Natural killer cell (primary cell): ENCODE measurements around the gene OR2H1. TPM values are rescaled to one million over a fixed set of nuclear protein-coding genes. Genes with fewer than 3 reads are reported as not detected.

ENCODE experiments used
- ATAC-seq, 3 donors: fragments of 150-1000 bp in 2 of 3; fragments of 200-7000 bp in 1 of 3; cut with Tn5 transposase; 1 replicate in 1 of 3; 2 replicates in 2 of 3; pipeline ENCODE4 v1.10.0; 2021; ENCODE audit warnings: mild to moderate bottlenecking in 2 of 3, moderate library complexity in 2 of 3
- DNase-seq, 2 donors: peaks; one replicate each; pipeline versions ENCODE4 v3.0.0 to v3.0.0-alpha.2; 2013 to 2021; ENCODE audit warnings: mixed read lengths in 1 of 2
- H3K27ac ChIP-seq: one replicate; pipeline ENCODE4 v1.5.1; 2013; ENCODE audit warnings: mild to moderate bottlenecking, low read length
- H3K27me3 ChIP-seq: one replicate; pipeline ENCODE4 v1.6.1; 2013; ENCODE audit warnings: low read length; ENCODE audit not compliant: control insufficient read depth, insufficient read depth
- H3K36me3 ChIP-seq: one replicate; pipeline ENCODE4 v1.6.1; 2013; ENCODE audit warnings: low read length; ENCODE audit not compliant: control insufficient read depth, insufficient read depth
- H3K4me1 ChIP-seq: one replicate; pipeline ENCODE4 v1.6.1; 2013; ENCODE audit warnings: low read length; ENCODE audit not compliant: control insufficient read depth, insufficient read depth
- H3K4me3 ChIP-seq: one replicate; pipeline ENCODE4 v1.5.1; 2013; ENCODE audit warnings: low read length
- H3K9me3 ChIP-seq: one replicate; pipeline ENCODE4 v1.6.1; 2013; ENCODE audit warnings: low read length; ENCODE audit not compliant: control insufficient read depth, insufficient read depth
- H3K27ac Mint-ChIP-seq, 2 donors: one replicate each; pipeline ENCODE4 v1.8.0; 2022; ENCODE audit warnings: mild to moderate bottlenecking in 2 of 2, mixed read lengths in 2 of 2, moderate library complexity in 1 of 2
- H3K27me3 Mint-ChIP-seq, 2 donors: one replicate each; pipeline ENCODE4 v1.8.0; 2022; ENCODE audit warnings: low read depth in 2 of 2, mixed read lengths in 2 of 2
- H3K36me3 Mint-ChIP-seq: one replicate; pipeline ENCODE4 v1.8.0; 2022; ENCODE audit warnings: mixed read lengths
- H3K4me1 Mint-ChIP-seq, 2 donors: one replicate each; pipeline ENCODE4 v1.8.0; 2022; ENCODE audit warnings: mixed read lengths in 2 of 2
- H3K4me3 Mint-ChIP-seq: one replicate; pipeline ENCODE4 v1.8.0; 2022; ENCODE audit warnings: mild to moderate bottlenecking, moderate library complexity, mixed read lengths
- H3K9me3 Mint-ChIP-seq, 2 donors: one replicate each; pipeline ENCODE4 v1.8.0; 2022; ENCODE audit warnings: mixed read lengths in 2 of 2
- WGBS: methylation state at CpG from one replicate; pipeline ENCODE4 v1.1.7; 2013; ENCODE audit warnings: missing lambda C conversion rate; ENCODE audit not compliant: insufficient coverage; 5-methylcytosine and 5-hydroxymethylcytosine counted together
- intact Hi-C: fragments of 100-400 bp; cut with micrococcal nuclease; formaldehyde crosslinking; loops from one replicate; pipeline ENCODE4 v1.14.2; 2022
- total RNA-seq, 4 donors: library from RNA; stranded (reverse); fragments of 120-200 nt in 1 of 4; gene quantifications; one replicate each; pipeline versions ENCODE4 v1.2.3 to v1.2.4, GENCODE V29; 2013 to 2022
- TF ChIP-seq, protein P1 (sequence below): fragments of 200-600 bp; IDR thresholded peaks from one replicate; pipeline ENCODE4 v1.8.0; 2022; ENCODE audit warnings: antibody characterized with exemption

Gene OR2H1
- total RNA-seq, 3 donors from 2014 or later (not counting 1 experiment from before 2014, with no cell fraction given), result not detected

DNA sequence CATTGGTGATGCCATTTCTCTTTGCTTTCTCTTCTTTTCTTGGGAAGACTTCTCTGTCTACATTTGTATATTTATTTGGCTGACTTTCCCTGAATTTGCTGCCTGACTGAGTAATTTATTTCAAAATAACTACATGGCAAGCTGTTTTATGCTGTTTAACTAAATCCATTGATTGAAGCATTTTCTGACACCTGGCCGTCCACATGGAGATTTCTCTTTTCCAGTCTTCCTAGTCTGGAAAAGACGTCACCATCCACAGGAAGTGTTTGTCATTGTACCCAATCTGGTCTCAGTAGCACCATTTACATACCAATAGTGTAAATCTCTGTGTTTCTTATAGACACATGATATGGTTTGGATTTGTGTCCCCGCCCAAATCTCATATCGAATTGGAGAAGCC lies 40.0 kb downstream of the OR2H1 start:
- Mint-ChIP-seq H3K27ac (no peak overlapping the region), H3K4me1 (no peaks in the 10 kb centered on the region), H3K4me3 (no peak overlapping the region), H3K36me3 (no peaks in the 10 kb centered on the region), H3K27me3 (peaks cover 5 to 37% of the 10 kb centered on the region in 2 donors), H3K9me3 (no peaks in the 10 kb centered on the region)
- ATAC-seq (no peak), DNase-seq (no peak)
- H3K9me3 ChIP-seq, result no peaks in the 10 kb centered on the region
- 83% methylated on average over 3 of the region's 4 CpGs for WGBS
- intact Hi-C loops, result no loop called here
- no peak overlapping the region for H3K27ac ChIP-seq
- H3K4me1 ChIP-seq, result no peaks in the 10 kb centered on the region
- TF ChIP-seq, protein P1, sequence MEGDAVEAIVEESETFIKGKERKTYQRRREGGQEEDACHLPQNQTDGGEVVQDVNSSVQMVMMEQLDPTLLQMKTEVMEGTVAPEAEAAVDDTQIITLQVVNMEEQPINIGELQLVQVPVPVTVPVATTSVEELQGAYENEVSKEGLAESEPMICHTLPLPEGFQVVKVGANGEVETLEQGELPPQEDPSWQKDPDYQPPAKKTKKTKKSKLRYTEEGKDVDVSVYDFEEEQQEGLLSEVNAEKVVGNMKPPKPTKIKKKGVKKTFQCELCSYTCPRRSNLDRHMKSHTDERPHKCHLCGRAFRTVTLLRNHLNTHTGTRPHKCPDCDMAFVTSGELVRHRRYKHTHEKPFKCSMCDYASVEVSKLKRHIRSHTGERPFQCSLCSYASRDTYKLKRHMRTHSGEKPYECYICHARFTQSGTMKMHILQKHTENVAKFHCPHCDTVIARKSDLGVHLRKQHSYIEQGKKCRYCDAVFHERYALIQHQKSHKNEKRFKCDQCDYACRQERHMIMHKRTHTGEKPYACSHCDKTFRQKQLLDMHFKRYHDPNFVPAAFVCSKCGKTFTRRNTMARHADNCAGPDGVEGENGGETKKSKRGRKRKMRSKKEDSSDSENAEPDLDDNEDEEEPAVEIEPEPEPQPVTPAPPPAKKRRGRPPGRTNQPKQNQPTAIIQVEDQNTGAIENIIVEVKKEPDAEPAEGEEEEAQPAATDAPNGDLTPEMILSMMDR, result no peak
- H3K4me3 ChIP-seq, result no peak overlapping the region
- no peaks in the 10 kb centered on the region for H3K36me3 ChIP-seq
- H3K27me3 ChIP-seq, result no peaks in the 10 kb centered on the region

DNA sequence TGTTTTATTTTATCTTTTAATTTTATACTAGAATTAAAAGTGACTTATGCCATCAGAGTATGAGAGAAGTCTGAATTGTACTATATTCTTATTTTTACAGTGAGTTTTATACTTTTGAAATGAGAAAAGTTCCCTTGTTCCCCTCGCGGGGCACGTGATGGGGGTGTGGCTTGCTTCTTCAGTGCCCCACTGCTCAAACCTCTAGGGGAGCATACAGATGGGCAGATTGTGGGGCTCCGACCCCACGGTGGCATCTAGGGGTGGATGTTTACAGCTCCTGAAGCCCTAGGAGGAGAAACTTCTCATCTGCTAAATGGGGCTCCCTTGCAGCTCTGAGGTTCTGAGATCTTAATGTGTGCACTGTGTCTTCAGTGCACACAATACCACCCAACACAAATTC lies 42.7 kb downstream of the OR2H1 start:
- Mint-ChIP-seq H3K4me3 (no peak overlapping the region), H3K9me3 (no peaks in the 10 kb centered on the region), H3K27ac (no peak overlapping the region), H3K36me3 (no peaks in the 10 kb centered on the region), H3K4me1 (no peaks in the 10 kb centered on the region), H3K27me3 (peaks cover 9 to 36% of the 10 kb centered on the region in 2 donors)
- intact Hi-C loops, result no loop called here
- DNase-seq, result no peak
- Histone ChIP-seq H3K4me3 (no peak overlapping the region), H3K36me3 (no peaks in the 10 kb centered on the region), H3K4me1 (no peaks in the 10 kb centered on the region), H3K9me3 (no peaks in the 10 kb centered on the region), H3K27ac (no peak overlapping the region), H3K27me3 (no peaks in the 10 kb centered on the region)
- WGBS, result 78% methylated on average over 5 of the region's 5 CpGs
- ATAC-seq, result no peak
- TF ChIP-seq, protein P1, result no peak

DNA sequence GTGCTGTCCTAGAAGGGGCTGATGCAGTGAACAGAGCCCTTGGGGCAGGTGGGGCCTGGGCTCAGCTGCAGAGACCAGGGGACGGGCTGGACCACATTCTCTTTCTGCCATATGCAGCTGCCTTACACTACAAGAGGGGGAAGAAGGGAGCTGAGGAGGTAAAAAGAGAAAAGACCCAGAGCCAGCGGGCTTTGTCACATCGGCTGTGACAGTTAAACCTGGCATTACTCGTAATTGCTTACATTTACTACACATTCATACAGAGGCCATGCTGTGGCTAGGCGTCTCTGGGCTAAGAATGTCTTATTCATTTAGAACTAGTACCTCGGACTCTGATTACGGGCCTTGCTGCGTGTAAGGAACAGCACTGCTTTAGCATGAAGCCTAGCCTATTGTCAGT lies 43.6 kb downstream of the OR2H1 start:
- TF ChIP-seq, protein P1, result no peak
- Histone ChIP-seq H3K4me3 (no peak overlapping the region), H3K4me1 (no peaks in the 10 kb centered on the region), H3K27me3 (no peaks in the 10 kb centered on the region), H3K36me3 (no peaks in the 10 kb centered on the region), H3K27ac (no peak overlapping the region), H3K9me3 (no peaks in the 10 kb centered on the region)
- 91% methylated on average over 8 of the region's 8 CpGs for WGBS
- Mint-ChIP-seq H3K4me3 (no peak overlapping the region), H3K27ac (no peak overlapping the region), H3K36me3 (no peaks in the 10 kb centered on the region), H3K4me1 (no peaks in the 10 kb centered on the region), H3K27me3 (peaks cover 6 to 30% of the 10 kb centered on the region in 2 donors), H3K9me3 (no peaks in the 10 kb centered on the region)
- no peak for ATAC-seq
- DNase-seq, result no peak
- intact Hi-C loops, result no loop called here

DNA sequence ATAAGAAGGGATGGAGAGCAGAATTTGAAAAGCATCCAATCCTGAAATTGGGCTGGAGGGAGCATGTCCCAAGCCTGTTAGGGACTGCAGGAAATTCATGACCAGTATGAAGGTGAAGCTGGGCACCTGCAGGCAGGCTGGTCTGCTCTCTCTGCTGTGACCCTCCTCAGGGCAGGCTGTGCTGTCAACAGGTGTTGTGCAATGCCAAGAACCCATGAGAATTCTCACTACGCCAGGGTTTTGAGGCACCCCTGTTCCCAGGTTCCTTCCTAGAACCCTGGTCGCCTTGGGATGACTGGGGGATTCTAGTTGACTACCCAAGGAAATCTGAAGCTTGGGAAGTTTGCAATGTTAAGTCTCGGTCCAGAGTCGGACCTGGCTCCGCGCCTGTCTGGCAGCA lies 44.2 kb downstream of the OR2H1 start:
- intact Hi-C loops, result no loop called here
- H3K4me3 ChIP-seq, result no peak overlapping the region
- H3K27ac ChIP-seq, result no peak overlapping the region
- H3K36me3 ChIP-seq, result no peaks in the 10 kb centered on the region
- TF ChIP-seq, protein P1, result no peak
- Mint-ChIP-seq H3K9me3 (no peaks in the 10 kb centered on the region), H3K4me1 (no peaks in the 10 kb centered on the region), H3K27ac (no peak overlapping the region), H3K4me3 (no peak overlapping the region), H3K27me3 (peaks cover 6 to 28% of the 10 kb centered on the region in 2 donors), H3K36me3 (no peaks in the 10 kb centered on the region)
- H3K4me1 ChIP-seq, result no peaks in the 10 kb centered on the region
- WGBS, result 93% methylated on average over 6 of the region's 6 CpGs
- no peaks in the 10 kb centered on the region for H3K9me3 ChIP-seq
- ATAC-seq, result no peak
- H3K27me3 ChIP-seq, result no peaks in the 10 kb centered on the region
- no peak for DNase-seq
